Keratinocyte (primary cell): ENCODE data around the gene PPP1CB. TPM values are rescaled to one million over a fixed set of nuclear protein-coding genes. Genes with fewer than 3 reads are reported as not detected.

ENCODE experiments used
- DNase-seq: peaks from one replicate; pipeline ENCODE4 v3.0.0-alpha.2; 2011; ENCODE audit warnings: low read depth, missing footprints, low spot score
- FAIRE-seq: peaks from 2 replicates; lab custom pipeline; 2011; peaks lifted over from hg19 to GRCh38; lab: Jason Lieb, UNC
- H2AFZ ChIP-seq: 2 replicates; pipeline ENCODE4 v1.6.0; 2012; ENCODE audit warnings: low read length, control low read depth, inconsistent platforms; ENCODE audit not compliant: control insufficient read depth
- H3K27ac ChIP-seq: 2 replicates; pipeline ENCODE4 v1.5.1; 2011; ENCODE audit warnings: low read length; ENCODE audit not compliant: control insufficient read depth, insufficient read depth
- H3K27me3 ChIP-seq: 3 replicates; pipeline ENCODE4 v1.6.0; 2011; ENCODE audit warnings: low read length; ENCODE audit not compliant: control insufficient read depth, insufficient read depth; ENCODE audit errors: extremely low read depth
- H3K36me3 ChIP-seq, 2 experiments: 2 replicates in 1 of 2; 3 replicates in 1 of 2; pipeline ENCODE4 v1.5.1; 2011; ENCODE audit warnings: low read length in 2 of 2, mild to moderate bottlenecking in 1 of 2; ENCODE audit not compliant: control insufficient read depth in 2 of 2, insufficient read depth in 2 of 2; ENCODE audit errors: extremely low read depth in 1 of 2
- H3K4me1 ChIP-seq: 3 replicates; pipeline ENCODE4 v1.5.1; 2011; ENCODE audit warnings: low read length; ENCODE audit not compliant: control insufficient read depth, insufficient read depth; ENCODE audit errors: extremely low read depth
- H3K4me2 ChIP-seq: 3 replicates; pipeline ENCODE4 v1.6.0; 2011; ENCODE audit warnings: low read depth, low read length; ENCODE audit not compliant: control insufficient read depth, insufficient read depth; ENCODE audit errors: extremely low read depth
- H3K4me3 ChIP-seq, 3 experiments: fragments of 200-600 bp in 1 of 3; sonication (generic) in 1 of 3; 2 replicates in 2 of 3; 3 replicates in 1 of 3; pipeline ENCODE4 v1.5.1; 2011 to 2016; ENCODE audit warnings: low read length in 3 of 3, mild to moderate bottlenecking in 3 of 3, control low read depth in 2 of 3, inconsistent platforms in 1 of 3, low read depth in 1 of 3, mixed read lengths in 1 of 3, mixed run types in 1 of 3, moderate library complexity in 1 of 3; ENCODE audit not compliant: control insufficient read depth in 2 of 3, insufficient read depth in 2 of 3; ENCODE audit errors: extremely low read depth in 1 of 3
- H3K79me2 ChIP-seq: 2 replicates; pipeline ENCODE4 v1.6.0; 2012; ENCODE audit warnings: low read length; ENCODE audit not compliant: control insufficient read depth, insufficient read depth
- H3K9ac ChIP-seq: 3 replicates; pipeline ENCODE4 v1.6.0; 2011; ENCODE audit warnings: low read length; ENCODE audit not compliant: control insufficient read depth, insufficient read depth; ENCODE audit errors: extremely low read depth
- H3K9me1 ChIP-seq: 3 replicates; pipeline ENCODE4 v1.6.0; 2011; ENCODE audit warnings: low read length; ENCODE audit not compliant: control insufficient read depth, insufficient read depth; ENCODE audit errors: extremely low read depth
- H3K9me3 ChIP-seq: 2 replicates; pipeline ENCODE4 v1.5.1; 2012; ENCODE audit warnings: low read depth, low read length; ENCODE audit not compliant: control insufficient read depth
- H4K20me1 ChIP-seq: 3 replicates; pipeline ENCODE4 v1.6.0; 2011; ENCODE audit warnings: low read length; ENCODE audit not compliant: control insufficient read depth, insufficient read depth; ENCODE audit errors: extremely low read depth
- CTCF ChIP-seq, 3 experiments: IDR thresholded peaks in 1 of 3; conservative IDR thresholded peaks in 1 of 3; optimal IDR thresholded peaks in 1 of 3; 2 replicates in 2 of 3; 3 replicates in 1 of 3; pipeline versions ENCODE3 to v1.5.1; 2011; ENCODE audit warnings: low read length in 3 of 3, mild to moderate bottlenecking in 3 of 3, moderate library complexity in 2 of 3, control low read depth in 1 of 3, inconsistent platforms in 1 of 3; ENCODE audit not compliant: insufficient read depth in 2 of 3; ENCODE audit errors: extremely low read depth in 1 of 3
- EZH2 ChIP-seq: IDR thresholded peaks from one replicate; pipeline ENCODE4 v1.6.1; 2012; ENCODE audit warnings: inconsistent platforms, mild to moderate bottlenecking, low read length, moderate library complexity
- dilution Hi-C: fragments of 300-500 bp; cut with MboI; formaldehyde crosslinking; loops from one replicate; pipeline ENCODE4 v1.7.0; 2020; ENCODE audit warnings: low sequenced_read_pairs; ENCODE audit not compliant: extremely low pct_ligation_motif_present
- polyA plus RNA-seq, 5 experiments: library from polyadenylated mRNA; depleted of rRNA in 3 of 5; stranded (reverse) in 3 of 5; stranded (forward) in 1 of 5; unstranded in 1 of 5; fragments of >200 nt; gene quantifications; 1 replicate in 1 of 5; 2 replicates in 3 of 5; 3 replicates in 1 of 5; pipeline versions ENCODE4 v1.2.1 to v1.2.3, GENCODE V29; 2011 to 2012; ENCODE audit warnings: missing spikeins in 2 of 5, low read depth in 1 of 5, low replicate concordance in 1 of 5

PPP1CB gene
- polyA plus RNA-seq, 1 donor (not counting 4 experiments of a cell fraction or from before 2014, with no cell fraction given), result 157 TPM

- FAIRE-seq (no peak), DNase-seq (no peak)
- dilution Hi-C loops, result no loop called here
- H3K27me3 ChIP-seq, result no peaks in the 10 kb centered on the region
- no peak overlapping the region for H3K27ac ChIP-seq
- no peaks in the 10 kb centered on the region for H3K9me1 ChIP-seq
- no peaks in the 10 kb centered on the region for H3K9me3 ChIP-seq
- H4K20me1 ChIP-seq, result peaks cover 4% of the 10 kb centered on the region
- H3K4me2 ChIP-seq, result no peak overlapping the region
- peaks cover 67% of the 10 kb centered on the region for H3K79me2 ChIP-seq
- H3K9ac ChIP-seq, result no peak overlapping the region
- peaks cover 8 to 22% of the 10 kb centered on the region in 2 experiments for H3K36me3 ChIP-seq
- H3K4me1 ChIP-seq, result peaks cover 12% of the 10 kb centered on the region
- TF ChIP-seq CTCF (optimal IDR thresholded peaks at IDR 0.05 in 1 of 3, IDR thresholded peaks at IDR 0.05 in 1 of 3, conservative IDR thresholded peaks at IDR 0.05 in 1 of 3; ENCODE audit: extremely low read depth in 1 of 3, insufficient read depth in 2 of 3, low read length in 3 of 3), result no peak
- no peak for TF ChIP-seq EZH2
- no peak overlapping the region for H3K4me3 ChIP-seq
- no peak overlapping the region for H2AFZ ChIP-seq
Observed at GRCh38 chr2:28796620-28797019, 45.0 kb downstream of the PPP1CB start.

GRCh38 chr2:28801726-28802125 lies 50.1 kb downstream of the PPP1CB start:
- H4K20me1 ChIP-seq, result peaks cover 4% of the 10 kb centered on the region

More at GRCh38 chr2:28801726-28802125, 50.1 kb downstream of the PPP1CB start:
- dilution Hi-C loops, result no loop called here
- FAIRE-seq (peak; percentile 63), DNase-seq (peak; percentile 41)
- peak overlapping the region; percentile 74 for H3K27ac ChIP-seq
- H3K9me1 ChIP-seq, result no peaks in the 10 kb centered on the region
- peaks cover 24% of the 10 kb centered on the region for H3K79me2 ChIP-seq
- peak overlapping the region in 1 of 3 experiments; percentile 11 for H3K4me3 ChIP-seq
- H3K4me1 ChIP-seq, result peaks cover 31% of the 10 kb centered on the region
- H2AFZ ChIP-seq, result no peak overlapping the region
- no peaks in the 10 kb centered on the region for H3K27me3 ChIP-seq
- H3K9ac ChIP-seq, result no peak overlapping the region
- no peaks in the 10 kb centered on the region for H3K9me3 ChIP-seq
- peak overlapping the region; percentile 35 for H3K4me2 ChIP-seq
- peaks cover 0 to 22% of the 10 kb centered on the region in 2 experiments for H3K36me3 ChIP-seq
- TF ChIP-seq EZH2 (no peak), CTCF (optimal IDR thresholded peaks at IDR 0.05 in 1 of 3, IDR thresholded peaks at IDR 0.05 in 1 of 3, conservative IDR thresholded peaks at IDR 0.05 in 1 of 3; ENCODE audit: extremely low read depth in 1 of 3, insufficient read depth in 2 of 3, low read length in 3 of 3) (no peak)
